ENCODE measurements around the gene ZNF488. TPM values are rescaled to one million over a fixed set of nuclear protein-coding genes. Genes with fewer than 3 reads are reported as not detected.

The ZNF488 gene
- total and polyA plus RNA-seq, 9 donors = 0.15 to 0.57 (median 0.25) TPM

- no peak for DNase-seq
- Histone ChIP-seq H3K27me3 (no peaks in the 10 kb centered on the region), H3K36me3 (no peaks in the 10 kb centered on the region), H3K9me3 (no peaks in the 10 kb centered on the region), H3K4me1 (ENCODE audit: insufficient read depth) (no peaks in the 10 kb centered on the region), H3K27ac (no peak overlapping the region), H3K4me3 (no peak overlapping the region)
- TF ChIP-seq EP300 (IDR thresholded peaks at IDR 0.05) (no peak), POLR2A (IDR thresholded peaks at IDR 0.05) (no peak)
- WGBS, 3 donors = 50 to 75% (median 58%) methylated on average over 3 of the region's 3 CpGs
- intact Hi-C loops (cut with DNase I) = no loop called here
Observed at GRCh38 chr10:47363781-47364180, 20.3 kb downstream of the ZNF488 start.

- H3K27ac ChIP-seq = no peak overlapping the region
- 79 to 91% (median 91%) methylated on average over 3 of the region's 3 CpGs for WGBS, 3 donors
- no peaks in the 10 kb centered on the region for H3K9me3 ChIP-seq
- H3K4me3 ChIP-seq = no peak overlapping the region
- intact Hi-C loops (cut with DNase I) = no loop called here
- no peaks in the 10 kb centered on the region for H3K4me1 ChIP-seq (ENCODE audit: insufficient read depth)
- DNase-seq = no peak
- no peaks in the 10 kb centered on the region for H3K27me3 ChIP-seq
- no peak for TF ChIP-seq CTCF (IDR thresholded peaks at IDR 0.05)
- TF ChIP-seq EP300 (IDR thresholded peaks at IDR 0.05) = no peak
- no peak for TF ChIP-seq POLR2A (IDR thresholded peaks at IDR 0.05)
- no peaks in the 10 kb centered on the region for H3K36me3 ChIP-seq
Observed at GRCh38 chr10:47362199-47362598, 21.9 kb downstream of the ZNF488 start.

- Histone ChIP-seq H3K4me3 (no peak overlapping the region), H3K27me3 (no peaks in the 10 kb centered on the region), H3K4me1 (ENCODE audit: insufficient read depth) (no peaks in the 10 kb centered on the region), H3K9me3 (no peaks in the 10 kb centered on the region), H3K36me3 (no peaks in the 10 kb centered on the region), H3K27ac (no peak overlapping the region)
- no peak for TF ChIP-seq CTCF (IDR thresholded peaks at IDR 0.05)
- TF ChIP-seq POLR2A (IDR thresholded peaks at IDR 0.05) = no peak
- no peak for TF ChIP-seq EP300 (IDR thresholded peaks at IDR 0.05)
- no peak for DNase-seq
- 55 to 58% (median 57%) methylated on average over 9 of the region's 9 CpGs for WGBS, 3 donors
- intact Hi-C loops (cut with DNase I) = no loop called here
Observed at GRCh38 chr10:47361293-47361692, 22.8 kb downstream of the ZNF488 start.

- TF ChIP-seq CTCF (IDR thresholded peaks at IDR 0.05) (no peak), POLR2A (IDR thresholded peaks at IDR 0.05) (no peak), EP300 (IDR thresholded peaks at IDR 0.05) (no peak)
- 86 to 90% (median 90%) methylated on average over 14 of the region's 14 CpGs for whole genome bisulfite sequencing, 3 donors
Observed at GRCh38 chr10:47360419-47361040, 23.6 kb downstream of the ZNF488 start.

GRCh38 chr10:47359626-47360418, 24.3 kb downstream of the ZNF488 start:
- intact Hi-C loops (cut with DNase I) = no loop called here
- Histone ChIP-seq H3K36me3 (no peaks in the 10 kb centered on the region), H3K27ac (no peak overlapping the region), H3K4me3 (no peak overlapping the region), H3K9me3 (no peaks in the 10 kb centered on the region), H3K27me3 (no peaks in the 10 kb centered on the region), H3K4me1 (ENCODE audit: insufficient read depth) (no peaks in the 10 kb centered on the region)
- DNase-seq = no peak
- TF ChIP-seq POLR2A (IDR thresholded peaks at IDR 0.05) = no peak
- no peak for TF ChIP-seq EP300 (IDR thresholded peaks at IDR 0.05)
- TF ChIP-seq CTCF (IDR thresholded peaks at IDR 0.05) = no peak
- WGBS, 3 donors = 67 to 90% (median 87%) methylated on average over 4 of the region's 4 CpGs

More at GRCh38 chr10:47360419-47361040, 23.6 kb downstream of the ZNF488 start:
- H3K36me3 ChIP-seq = no peaks in the 10 kb centered on the region
- no peak overlapping the region for H3K4me3 ChIP-seq
- H3K27me3 ChIP-seq = no peaks in the 10 kb centered on the region
- H3K27ac ChIP-seq = no peak overlapping the region
- intact Hi-C loops (cut with DNase I) = no loop called here
- no peak for DNase-seq
- no peaks in the 10 kb centered on the region for H3K9me3 ChIP-seq
- no peaks in the 10 kb centered on the region for H3K4me1 ChIP-seq (ENCODE audit: insufficient read depth)

All from ovary (tissue), 9 donors.